ENCODE results near the gene KIRREL1. TPM values are rescaled to one million over a fixed set of nuclear protein-coding genes. Genes with fewer than 3 reads are reported as not detected.

Gene KIRREL1
- total and polyA plus RNA-seq, 2 experiments from 2014 or later = 5.1 to 35.2 TPM

DNA sequence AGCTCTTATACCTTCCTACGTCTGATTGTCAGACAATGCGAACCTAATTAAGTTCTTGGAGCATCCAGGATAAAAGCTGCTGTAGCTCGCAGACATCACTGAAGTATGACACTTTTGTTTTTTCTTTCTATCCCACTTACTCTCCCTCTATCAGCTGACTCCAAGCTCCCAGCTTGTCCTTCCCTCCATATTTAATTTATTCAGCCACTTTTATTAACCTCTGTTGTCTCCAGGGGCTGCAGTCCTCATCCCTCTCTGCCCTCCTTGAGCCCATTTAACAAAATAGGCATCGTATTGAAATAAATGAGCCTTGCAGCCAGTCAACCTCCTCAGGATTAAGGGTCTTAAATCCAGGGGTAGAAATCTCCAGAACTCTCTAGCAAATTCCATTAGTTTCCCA lies 7.1 kb downstream of the KIRREL1 start:
- H3K36me3 ChIP-seq (ENCODE audit: insufficient read depth) = no peaks in the 10 kb centered on the region
- peaks cover 100% of the 10 kb centered on the region for H3K79me2 ChIP-seq (replicated peaks; ENCODE audit: insufficient read depth)
- TF ChIP-seq, protein P1, sequence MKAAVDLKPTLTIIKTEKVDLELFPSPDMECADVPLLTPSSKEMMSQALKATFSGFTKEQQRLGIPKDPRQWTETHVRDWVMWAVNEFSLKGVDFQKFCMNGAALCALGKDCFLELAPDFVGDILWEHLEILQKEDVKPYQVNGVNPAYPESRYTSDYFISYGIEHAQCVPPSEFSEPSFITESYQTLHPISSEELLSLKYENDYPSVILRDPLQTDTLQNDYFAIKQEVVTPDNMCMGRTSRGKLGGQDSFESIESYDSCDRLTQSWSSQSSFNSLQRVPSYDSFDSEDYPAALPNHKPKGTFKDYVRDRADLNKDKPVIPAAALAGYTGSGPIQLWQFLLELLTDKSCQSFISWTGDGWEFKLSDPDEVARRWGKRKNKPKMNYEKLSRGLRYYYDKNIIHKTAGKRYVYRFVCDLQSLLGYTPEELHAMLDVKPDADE (IDR thresholded peaks at IDR 0.05) = no peak
- TF ChIP-seq ZNF331 (CRISPR knock-in tag; IDR thresholded peaks at IDR 0.05; ENCODE audit: low read depth) = no peak
- TF ChIP-seq JUNB (IDR thresholded peaks at IDR 0.05; ENCODE audit: unreplicated experiment) = no peak
- TF ChIP-seq EZH2phosphoT487 (IDR thresholded peaks at IDR 0.05; ENCODE audit: unreplicated experiment) = no peak
- TF ChIP-seq, protein P2, sequence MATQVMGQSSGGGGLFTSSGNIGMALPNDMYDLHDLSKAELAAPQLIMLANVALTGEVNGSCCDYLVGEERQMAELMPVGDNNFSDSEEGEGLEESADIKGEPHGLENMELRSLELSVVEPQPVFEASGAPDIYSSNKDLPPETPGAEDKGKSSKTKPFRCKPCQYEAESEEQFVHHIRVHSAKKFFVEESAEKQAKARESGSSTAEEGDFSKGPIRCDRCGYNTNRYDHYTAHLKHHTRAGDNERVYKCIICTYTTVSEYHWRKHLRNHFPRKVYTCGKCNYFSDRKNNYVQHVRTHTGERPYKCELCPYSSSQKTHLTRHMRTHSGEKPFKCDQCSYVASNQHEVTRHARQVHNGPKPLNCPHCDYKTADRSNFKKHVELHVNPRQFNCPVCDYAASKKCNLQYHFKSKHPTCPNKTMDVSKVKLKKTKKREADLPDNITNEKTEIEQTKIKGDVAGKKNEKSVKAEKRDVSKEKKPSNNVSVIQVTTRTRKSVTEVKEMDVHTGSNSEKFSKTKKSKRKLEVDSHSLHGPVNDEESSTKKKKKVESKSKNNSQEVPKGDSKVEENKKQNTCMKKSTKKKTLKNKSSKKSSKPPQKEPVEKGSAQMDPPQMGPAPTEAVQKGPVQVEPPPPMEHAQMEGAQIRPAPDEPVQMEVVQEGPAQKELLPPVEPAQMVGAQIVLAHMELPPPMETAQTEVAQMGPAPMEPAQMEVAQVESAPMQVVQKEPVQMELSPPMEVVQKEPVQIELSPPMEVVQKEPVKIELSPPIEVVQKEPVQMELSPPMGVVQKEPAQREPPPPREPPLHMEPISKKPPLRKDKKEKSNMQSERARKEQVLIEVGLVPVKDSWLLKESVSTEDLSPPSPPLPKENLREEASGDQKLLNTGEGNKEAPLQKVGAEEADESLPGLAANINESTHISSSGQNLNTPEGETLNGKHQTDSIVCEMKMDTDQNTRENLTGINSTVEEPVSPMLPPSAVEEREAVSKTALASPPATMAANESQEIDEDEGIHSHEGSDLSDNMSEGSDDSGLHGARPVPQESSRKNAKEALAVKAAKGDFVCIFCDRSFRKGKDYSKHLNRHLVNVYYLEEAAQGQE (IDR thresholded peaks at IDR 0.05; ENCODE audit: unreplicated experiment) = no peak
- TF ChIP-seq, protein P3, sequence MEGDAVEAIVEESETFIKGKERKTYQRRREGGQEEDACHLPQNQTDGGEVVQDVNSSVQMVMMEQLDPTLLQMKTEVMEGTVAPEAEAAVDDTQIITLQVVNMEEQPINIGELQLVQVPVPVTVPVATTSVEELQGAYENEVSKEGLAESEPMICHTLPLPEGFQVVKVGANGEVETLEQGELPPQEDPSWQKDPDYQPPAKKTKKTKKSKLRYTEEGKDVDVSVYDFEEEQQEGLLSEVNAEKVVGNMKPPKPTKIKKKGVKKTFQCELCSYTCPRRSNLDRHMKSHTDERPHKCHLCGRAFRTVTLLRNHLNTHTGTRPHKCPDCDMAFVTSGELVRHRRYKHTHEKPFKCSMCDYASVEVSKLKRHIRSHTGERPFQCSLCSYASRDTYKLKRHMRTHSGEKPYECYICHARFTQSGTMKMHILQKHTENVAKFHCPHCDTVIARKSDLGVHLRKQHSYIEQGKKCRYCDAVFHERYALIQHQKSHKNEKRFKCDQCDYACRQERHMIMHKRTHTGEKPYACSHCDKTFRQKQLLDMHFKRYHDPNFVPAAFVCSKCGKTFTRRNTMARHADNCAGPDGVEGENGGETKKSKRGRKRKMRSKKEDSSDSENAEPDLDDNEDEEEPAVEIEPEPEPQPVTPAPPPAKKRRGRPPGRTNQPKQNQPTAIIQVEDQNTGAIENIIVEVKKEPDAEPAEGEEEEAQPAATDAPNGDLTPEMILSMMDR (conservative IDR thresholded peaks at IDR 0.05; ENCODE audit: low read depth in 2 of 2) = no peak
- TF ChIP-seq EZH2 (IDR thresholded peaks at IDR 0.05; ENCODE audit: low read depth, unreplicated experiment) = no peak
- no peak for TF ChIP-seq STAT1 (IDR thresholded peaks at IDR 0.05; ENCODE audit: unreplicated experiment)
- TF ChIP-seq, protein P4, sequence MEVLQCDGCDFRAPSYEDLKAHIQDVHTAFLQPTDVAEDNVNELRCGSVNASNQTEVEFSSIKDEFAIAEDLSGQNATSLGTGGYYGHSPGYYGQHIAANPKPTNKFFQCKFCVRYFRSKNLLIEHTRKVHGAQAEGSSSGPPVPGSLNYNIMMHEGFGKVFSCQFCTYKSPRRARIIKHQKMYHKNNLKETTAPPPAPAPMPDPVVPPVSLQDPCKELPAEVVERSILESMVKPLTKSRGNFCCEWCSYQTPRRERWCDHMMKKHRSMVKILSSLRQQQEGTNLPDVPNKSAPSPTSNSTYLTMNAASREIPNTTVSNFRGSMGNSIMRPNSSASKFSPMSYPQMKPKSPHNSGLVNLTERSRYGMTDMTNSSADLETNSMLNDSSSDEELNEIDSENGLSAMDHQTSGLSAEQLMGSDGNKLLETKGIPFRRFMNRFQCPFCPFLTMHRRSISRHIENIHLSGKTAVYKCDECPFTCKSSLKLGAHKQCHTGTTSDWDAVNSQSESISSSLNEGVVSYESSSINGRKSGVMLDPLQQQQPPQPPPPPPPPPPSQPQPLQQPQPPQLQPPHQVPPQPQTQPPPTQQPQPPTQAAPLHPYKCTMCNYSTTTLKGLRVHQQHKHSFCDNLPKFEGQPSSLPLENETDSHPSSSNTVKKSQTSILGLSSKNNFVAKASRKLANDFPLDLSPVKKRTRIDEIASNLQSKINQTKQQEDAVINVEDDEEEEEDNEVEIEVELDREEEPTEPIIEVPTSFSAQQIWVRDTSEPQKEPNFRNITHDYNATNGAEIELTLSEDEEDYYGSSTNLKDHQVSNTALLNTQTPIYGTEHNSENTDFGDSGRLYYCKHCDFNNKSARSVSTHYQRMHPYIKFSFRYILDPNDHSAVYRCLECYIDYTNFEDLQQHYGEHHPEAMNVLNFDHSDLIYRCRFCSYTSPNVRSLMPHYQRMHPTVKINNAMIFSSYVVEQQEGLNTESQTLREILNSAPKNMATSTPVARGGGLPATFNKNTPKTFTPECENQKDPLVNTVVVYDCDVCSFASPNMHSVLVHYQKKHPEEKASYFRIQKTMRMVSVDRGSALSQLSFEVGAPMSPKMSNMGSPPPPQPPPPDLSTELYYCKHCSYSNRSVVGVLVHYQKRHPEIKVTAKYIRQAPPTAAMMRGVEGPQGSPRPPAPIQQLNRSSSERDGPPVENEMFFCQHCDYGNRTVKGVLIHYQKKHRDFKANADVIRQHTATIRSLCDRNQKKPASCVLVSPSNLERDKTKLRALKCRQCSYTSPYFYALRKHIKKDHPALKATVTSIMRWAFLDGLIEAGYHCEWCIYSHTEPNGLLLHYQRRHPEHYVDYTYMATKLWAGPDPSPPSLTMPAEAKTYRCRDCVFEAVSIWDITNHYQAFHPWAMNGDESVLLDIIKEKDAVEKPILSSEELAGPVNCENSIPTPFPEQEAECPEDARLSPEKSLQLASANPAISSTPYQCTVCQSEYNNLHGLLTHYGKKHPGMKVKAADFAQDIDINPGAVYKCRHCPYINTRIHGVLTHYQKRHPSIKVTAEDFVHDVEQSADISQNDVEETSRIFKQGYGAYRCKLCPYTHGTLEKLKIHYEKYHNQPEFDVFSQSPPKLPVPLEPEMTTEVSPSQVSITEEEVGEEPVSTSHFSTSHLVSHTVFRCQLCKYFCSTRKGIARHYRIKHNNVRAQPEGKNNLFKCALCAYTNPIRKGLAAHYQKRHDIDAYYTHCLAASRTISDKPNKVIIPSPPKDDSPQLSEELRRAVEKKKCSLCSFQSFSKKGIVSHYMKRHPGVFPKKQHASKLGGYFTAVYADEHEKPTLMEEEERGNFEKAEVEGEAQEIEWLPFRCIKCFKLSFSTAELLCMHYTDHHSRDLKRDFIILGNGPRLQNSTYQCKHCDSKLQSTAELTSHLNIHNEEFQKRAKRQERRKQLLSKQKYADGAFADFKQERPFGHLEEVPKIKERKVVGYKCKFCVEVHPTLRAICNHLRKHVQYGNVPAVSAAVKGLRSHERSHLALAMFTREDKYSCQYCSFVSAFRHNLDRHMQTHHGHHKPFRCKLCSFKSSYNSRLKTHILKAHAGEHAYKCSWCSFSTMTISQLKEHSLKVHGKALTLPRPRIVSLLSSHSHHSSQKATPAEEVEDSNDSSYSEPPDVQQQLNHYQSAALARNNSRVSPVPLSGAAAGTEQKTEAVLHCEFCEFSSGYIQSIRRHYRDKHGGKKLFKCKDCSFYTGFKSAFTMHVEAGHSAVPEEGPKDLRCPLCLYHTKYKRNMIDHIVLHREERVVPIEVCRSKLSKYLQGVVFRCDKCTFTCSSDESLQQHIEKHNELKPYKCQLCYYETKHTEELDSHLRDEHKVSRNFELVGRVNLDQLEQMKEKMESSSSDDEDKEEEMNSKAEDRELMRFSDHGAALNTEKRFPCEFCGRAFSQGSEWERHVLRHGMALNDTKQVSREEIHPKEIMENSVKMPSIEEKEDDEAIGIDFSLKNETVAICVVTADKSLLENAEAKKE (CRISPR knock-in tag; IDR thresholded peaks at IDR 0.05) = no peak
- TF ChIP-seq ZNF114 (CRISPR knock-in tag; IDR thresholded peaks at IDR 0.05) = no peak
- no peak for TF ChIP-seq CREB1 (CRISPR knock-in tag; IDR thresholded peaks at IDR 0.05; ENCODE audit: low read depth)
- TF ChIP-seq POLR2AphosphoS5 (IDR thresholded peaks at IDR 0.05; ENCODE audit: low read depth) = no peak
- peaks cover 18% of the 10 kb centered on the region; the same call in 1 of the 2 replicates for H4K20me1 ChIP-seq (replicated peaks; ENCODE audit: insufficient read depth)
- H3K9me3 Mint-ChIP-seq = no peaks in the 10 kb centered on the region
- peaks cover 4% of the 10 kb centered on the region for H3K27me3 Mint-ChIP-seq (ENCODE audit: insufficient read depth, low read depth, poor library complexity)
- H3K4me3 ChIP-seq = no peak overlapping the region
- H3K27ac ChIP-seq (ENCODE audit: low read depth) = no peak overlapping the region
- H3K27me3 ChIP-seq (ENCODE audit: insufficient read depth) = no peaks in the 10 kb centered on the region
- no peaks in the 10 kb centered on the region for H3K9me2 ChIP-seq (ENCODE audit: insufficient read depth)
- no peak overlapping the region for H3K27ac Mint-ChIP-seq
- no peak for ATAC-seq
- no peak overlapping the region; the same call in 2 of the 3 replicates for H3K4me3 Mint-ChIP-seq
- peaks cover 68% of the 10 kb centered on the region for H3K4me1 ChIP-seq (ENCODE audit: insufficient read depth)
- peaks cover 3% of the 10 kb centered on the region; the same call in 1 of the 3 replicates for H3K36me3 Mint-ChIP-seq (ENCODE audit: low read depth)
- H3K4me1 Mint-ChIP-seq = peaks cover 78% of the 10 kb centered on the region
- H3K4me2 ChIP-seq = no peak overlapping the region
- H3F3A ChIP-seq (replicated peaks; ENCODE audit: low read depth) = no peaks in the 10 kb centered on the region
- H2AFZ ChIP-seq = no peak overlapping the region
- no peak for DNase-seq (ENCODE audit: low spot score)

Measured in GM23338 (cell line).